GM19463 (cell line): ENCODE measurements around the gene GREB1.

Experiments used
- ATAC-seq: cut with Tn5 transposase; IDR thresholded peaks from one replicate; pipeline ENCODE4 v1.9.1; 2021; ENCODE audit warnings: mild to moderate bottlenecking, moderate library complexity; ENCODE audit not compliant: unreplicated experiment

Gene GREB1

GRCh38 chr2:11533278-11534070 is at the start of gene GREB1:
Gene GREB1, plus strand, starts transcription at chr2:11534045. Its CDS starts 22,570 bp downstream, at chr2:11556615.
- ATAC-seq, result no peak

GRCh38 chr2:11488809-11489208 is 45.0 kb upstream of the GREB1 start:
- no peak for ATAC-seq

GRCh38 chr2:11490194-11490593 is 43.7 kb upstream of the GREB1 start:
- ATAC-seq, result no peak

- ATAC-seq, result no peak
These were observed 42.4 kb upstream of the GREB1 start for GRCh38 chr2:11491348-11491933.

GRCh38 chr2:11492244-11492643 is 41.6 kb upstream of the GREB1 start:
- no peak for ATAC-seq

GRCh38 chr2:11492720-11493119 is 41.1 kb upstream of the GREB1 start:
- ATAC-seq, result no peak

GRCh38 chr2:11493282-11493681 is 40.6 kb upstream of the GREB1 start:
- no peak for ATAC-seq

- ATAC-seq, result no peak
These were observed 39.5 kb upstream of the GREB1 start for GRCh38 chr2:11494310-11494709.

GRCh38 chr2:11495844-11496681 is 37.8 kb upstream of the GREB1 start:
- ATAC-seq, result no peak

- ATAC-seq, result peak; percentile 93
These were observed 35.3 kb upstream of the GREB1 start for GRCh38 chr2:11498543-11499034.

GRCh38 chr2:11499081-11499743 is 34.6 kb upstream of the GREB1 start:
- no peak for ATAC-seq

GRCh38 chr2:11500702-11501303 is 33.0 kb upstream of the GREB1 start:
- peak; percentile 53 for ATAC-seq

GRCh38 chr2:11502740-11503292 is 31.0 kb upstream of the GREB1 start:
- ATAC-seq, result no peak

- ATAC-seq, result no peak
These were observed 30.4 kb upstream of the GREB1 start for GRCh38 chr2:11503354-11503927.

GRCh38 chr2:11505652-11506610 is 27.9 kb upstream of the GREB1 start:
- ATAC-seq, result peak; percentile 78

- no peak for ATAC-seq
These were observed 27.3 kb upstream of the GREB1 start for GRCh38 chr2:11506611-11506969.

GRCh38 chr2:11507517-11507916 is 26.3 kb upstream of the GREB1 start:
- no peak for ATAC-seq

- no peak for ATAC-seq
These were observed 25.6 kb upstream of the GREB1 start for GRCh38 chr2:11508279-11508678.
